HEK293T (cell line): ENCODE data around the gene SF3B6.
"Not testable (repeated sequence)": the region's sequence is repeated elsewhere in the genome, so short reads cannot be mapped to it uniquely, and the experiment has no call there.

Experiments
- ARNT ChIP-seq: fragments of 450-650 bp; IDR thresholded peaks from 2 replicates; pipeline ENCODE4 v1.6.1; 2017; ENCODE audit warnings: mild to moderate bottlenecking
- BHLHE40 ChIP-seq: fragments of 450-650 bp; IDR thresholded peaks from 2 replicates; pipeline ENCODE4 v1.6.1; 2016; ENCODE audit warnings: mild to moderate bottlenecking, moderate library complexity, borderline replicate concordance
- CTBP1 ChIP-seq: fragments of 450-650 bp; IDR thresholded peaks from 2 replicates; pipeline ENCODE4 v1.6.1; 2016; ENCODE audit warnings: borderline replicate concordance
- ELF4 ChIP-seq: fragments of 450-650 bp; IDR thresholded peaks from 2 replicates; pipeline ENCODE4 v1.6.1; 2017; ENCODE audit warnings: antibody characterized with exemption
- FOXA1 ChIP-seq: fragments of 450-650 bp; IDR thresholded peaks from 2 replicates; pipeline ENCODE4 v1.6.1; 2016; ENCODE audit warnings: mild to moderate bottlenecking
- FOXK2 ChIP-seq: fragments of 450-650 bp; IDR thresholded peaks from 2 replicates; pipeline ENCODE4 v1.6.1; 2016; ENCODE audit warnings: mild to moderate bottlenecking
- FOXM1 ChIP-seq: fragments of 450-650 bp; IDR thresholded peaks from 2 replicates; pipeline ENCODE4 v1.6.1; 2017; ENCODE audit warnings: mild to moderate bottlenecking, borderline replicate concordance
- LEF1 ChIP-seq: fragments of 450-650 bp; IDR thresholded peaks from 2 replicates; pipeline ENCODE4 v1.6.1; 2017; ENCODE audit warnings: mild to moderate bottlenecking, borderline replicate concordance
- NFRKB ChIP-seq: fragments of 450-650 bp; IDR thresholded peaks from 2 replicates; pipeline ENCODE4 v1.6.1; 2016; ENCODE audit warnings: mild to moderate bottlenecking, moderate library complexity
- SP1 ChIP-seq: fragments of 450-650 bp; IDR thresholded peaks from 2 replicates; pipeline ENCODE4 v1.6.1; 2017
- TARDBP ChIP-seq: fragments of 450-650 bp; IDR thresholded peaks from 2 replicates; pipeline ENCODE4 v1.6.1; 2016
- TF ChIP-seq, protein P1 (sequence below): fragments of 450-650 bp; IDR thresholded peaks from 2 replicates; pipeline ENCODE4 v1.6.1; 2016

DNA sequence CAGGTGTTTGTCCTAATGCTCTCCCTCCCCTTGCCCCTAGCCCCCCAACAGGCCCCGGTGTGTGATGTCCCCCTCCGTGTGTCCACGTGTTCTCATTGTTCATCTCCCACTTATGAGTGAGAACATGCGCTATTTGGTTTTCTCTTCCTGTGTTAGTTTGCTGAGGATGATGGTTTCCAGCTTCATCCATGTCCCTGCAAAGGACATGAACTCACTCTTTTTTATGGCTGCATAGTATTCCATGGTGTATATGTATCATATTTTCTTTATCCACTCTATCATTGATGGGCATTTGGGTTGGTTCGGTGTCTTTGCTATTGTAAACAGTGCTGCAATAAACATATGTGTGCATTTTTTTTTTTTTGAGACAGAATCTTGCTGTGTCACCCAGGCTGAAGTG, 17.1 kb upstream of the SF3B6 start:
- TF ChIP-seq TARDBP, LEF1, NFRKB, FOXA1, BHLHE40, ARNT, ELF4, FOXM1, FOXK2, CTBP1, SP1: not testable (repeated sequence)
- TF ChIP-seq, protein P1, sequence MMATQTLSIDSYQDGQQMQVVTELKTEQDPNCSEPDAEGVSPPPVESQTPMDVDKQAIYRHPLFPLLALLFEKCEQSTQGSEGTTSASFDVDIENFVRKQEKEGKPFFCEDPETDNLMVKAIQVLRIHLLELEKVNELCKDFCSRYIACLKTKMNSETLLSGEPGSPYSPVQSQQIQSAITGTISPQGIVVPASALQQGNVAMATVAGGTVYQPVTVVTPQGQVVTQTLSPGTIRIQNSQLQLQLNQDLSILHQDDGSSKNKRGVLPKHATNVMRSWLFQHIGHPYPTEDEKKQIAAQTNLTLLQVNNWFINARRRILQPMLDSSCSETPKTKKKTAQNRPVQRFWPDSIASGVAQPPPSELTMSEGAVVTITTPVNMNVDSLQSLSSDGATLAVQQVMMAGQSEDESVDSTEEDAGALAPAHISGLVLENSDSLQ = not testable (repeated sequence)
